ENCODE data around the gene SPX. TPM values are rescaled to one million over a fixed set of nuclear protein-coding genes. Genes with fewer than 3 reads are reported as not detected.

Gene SPX, protein sequence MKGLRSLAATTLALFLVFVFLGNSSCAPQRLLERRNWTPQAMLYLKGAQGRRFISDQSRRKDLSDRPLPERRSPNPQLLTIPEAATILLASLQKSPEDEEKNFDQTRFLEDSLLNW
- total RNA-seq, result 1.9 TPM in 1 of 2 replicates, not detected in the other

DNA sequence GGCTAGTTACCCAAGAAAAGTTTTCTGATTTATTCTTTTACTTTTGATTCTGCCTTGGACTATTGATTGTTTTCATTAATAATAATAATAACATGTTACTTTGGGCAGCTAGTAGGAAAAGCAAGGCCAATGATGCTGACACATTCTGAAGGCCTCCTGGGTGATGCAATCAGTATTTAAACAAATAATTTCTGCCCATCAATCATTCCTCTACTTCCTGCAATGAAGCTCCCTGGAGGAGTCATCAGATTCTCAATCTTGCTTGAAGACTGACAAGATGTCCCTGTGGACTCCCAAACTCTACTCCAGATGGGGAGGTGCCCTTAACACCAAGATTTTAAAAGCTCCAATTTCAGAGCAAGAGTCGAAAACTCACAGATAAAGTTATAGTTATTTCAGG, at the start of gene SPX:
SPX (plus strand) TSS at position 244 of the 400 bp plus-strand sequence. CDS start 177 bp downstream, outside the sequence.

DNA sequence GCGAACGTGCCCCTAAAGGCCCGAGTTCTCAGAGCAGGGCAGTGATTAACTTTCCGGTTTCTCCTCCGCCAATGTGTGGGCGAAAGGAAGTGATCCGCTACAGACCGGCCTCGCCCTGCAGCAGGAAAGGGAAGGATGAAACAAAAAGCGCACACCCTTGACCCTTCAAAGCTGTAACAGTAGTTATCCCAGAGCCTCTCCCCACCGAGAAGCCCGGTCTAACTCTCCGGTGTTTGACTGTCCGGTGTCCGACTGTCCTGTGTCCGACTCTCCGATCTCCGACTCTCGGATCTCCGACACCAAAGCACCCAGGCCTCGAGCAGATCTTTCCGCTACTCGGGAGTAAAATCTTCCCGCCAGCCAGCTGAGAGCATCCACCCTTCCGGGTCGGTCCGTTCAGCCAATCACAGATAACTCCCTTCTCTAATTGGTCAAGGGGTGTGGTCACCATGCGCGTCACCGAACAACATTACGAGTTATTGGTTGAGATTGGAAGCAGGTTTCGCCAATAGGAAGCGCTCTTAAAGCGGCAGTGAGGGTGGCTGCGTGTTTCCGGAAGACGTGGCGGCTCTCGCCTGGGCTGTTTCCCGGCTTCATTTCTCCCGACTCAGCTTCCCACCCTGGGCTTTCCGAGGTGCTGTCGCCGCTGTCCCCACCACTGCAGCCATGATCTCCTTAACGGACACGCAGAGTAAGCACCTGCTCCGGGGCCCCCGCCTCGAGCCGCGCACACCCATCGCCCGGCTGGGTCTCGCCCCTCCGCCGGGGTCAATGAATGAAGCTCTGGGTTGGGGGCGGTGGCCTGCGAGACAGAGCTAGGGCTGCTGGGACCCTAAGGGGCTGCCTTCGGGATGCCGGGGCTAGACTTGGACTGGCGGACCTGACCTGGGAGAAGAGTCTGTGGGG, 24.6 kb upstream of the SPX start, which contains the start of the genes GOLT1B and RECQL:
GOLT1B (plus strand) TSS at position 532 of the 906 bp plus-strand sequence; CDS start at position 667, 135 bp downstream.
RECQL (minus strand) TSS at position 378 of the 906 bp plus-strand sequence. CDS start 2,065 bp downstream, outside the sequence.

Other genes with a start within 250 kb of the SPX start
- not detected in 2 replicates for gene SLCO1A2, start 191.4 kb upstream of the SPX start, total RNA-seq
- gene IAPP, start 153.4 kb upstream of the SPX start, total RNA-seq, result not detected in 2 replicates
- gene PYROXD1, start 88.6 kb upstream of the SPX start, total RNA-seq, result 5.8 and 8.5 TPM in 2 replicates
- gene RECQL, start 24.7 kb upstream of the SPX start, total RNA-seq, result 27.1 and 30.1 TPM in 2 replicates
- 29.0 and 33.4 TPM in 2 replicates for gene GOLT1B, start 24.5 kb upstream of the SPX start, total RNA-seq
- gene GYS2, start 78.6 kb downstream of the SPX start, total RNA-seq, result not detected in 2 replicates
- gene LDHB, start 131.5 kb downstream of the SPX start, total RNA-seq, result 399 and 436 TPM in 2 replicates
- 1.5 and 2.9 TPM in 2 replicates for gene KCNJ8, start 248.4 kb downstream of the SPX start, total RNA-seq